Measurements from ENCODE around the gene SLC2A5. TPM values are rescaled to one million over a fixed set of nuclear protein-coding genes. Genes with fewer than 3 reads are reported as not detected.

SLC2A5 gene
- total RNA-seq, 1 experiment from 2014 or later: not detected

DNA sequence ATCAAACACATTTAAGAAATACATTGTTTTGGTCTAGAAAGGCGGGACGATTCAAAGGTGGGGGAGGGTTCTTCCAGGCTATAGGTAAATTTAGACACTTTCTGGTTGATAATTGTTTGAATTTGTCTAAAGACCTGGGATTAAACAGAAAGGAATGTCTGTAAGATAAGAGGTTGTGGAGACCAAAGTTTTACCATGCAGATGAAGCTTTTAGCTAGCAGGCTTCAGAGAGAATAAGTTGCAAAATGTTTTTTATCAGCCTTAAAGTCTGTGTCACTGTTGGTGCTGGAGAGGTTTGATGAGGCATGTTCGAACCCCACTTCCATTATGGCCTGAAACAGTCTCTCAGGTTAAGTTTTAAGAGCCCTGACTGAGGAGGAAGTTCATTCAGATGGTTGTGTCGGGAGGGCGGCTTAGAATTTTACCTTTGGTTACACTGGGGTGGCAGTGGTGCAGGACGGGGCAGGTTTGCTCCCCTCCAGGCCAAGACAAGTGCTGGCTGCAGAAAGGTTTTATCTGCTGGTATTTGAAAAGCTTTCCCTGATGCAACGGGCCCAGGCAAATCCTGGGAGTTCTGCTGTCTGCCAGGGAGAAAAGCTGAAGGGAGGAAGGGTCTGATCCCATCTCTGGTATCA is 16.0 kb upstream of the SLC2A5 start:
- no peak overlapping the region for H3K4me3 ChIP-seq (ENCODE audit: low read depth, low read length, poor library complexity, severe bottlenecking)
- ChIA-PET POLR2A (ENCODE audit: low non-redundant PET) (no interaction called here), CTCF (no interaction called here)
- no peak overlapping the region for H3K27ac ChIP-seq (ENCODE audit: low read depth, low read length, poor library complexity, severe bottlenecking)
- H3K9me3 ChIP-seq (ENCODE audit: low read depth, low read length, poor library complexity, severe bottlenecking): no peaks in the 10 kb centered on the region
- DNase-seq (ENCODE audit: low spot score): no peak
- H3K36me3 ChIP-seq (ENCODE audit: insufficient read depth, low read length, poor library complexity, severe bottlenecking): no peaks in the 10 kb centered on the region
- no TSS peak for BruUV-seq (replicated peaks)
- peaks cover 25% of the 10 kb centered on the region for H3K27me3 ChIP-seq (replicated peaks; ENCODE audit: insufficient read depth, low read depth, low read length, poor library complexity)
- TF ChIP-seq EZH2 (IDR thresholded peaks at IDR 0.05; ENCODE audit: borderline replicate concordance, low read depth, low read length, poor library complexity, severe bottlenecking): no peak
- intact Hi-C loops (cut with micrococcal nuclease; ENCODE audit: unreplicated experiment): no loop called here
- no peaks in the 10 kb centered on the region for H3K4me1 ChIP-seq (ENCODE audit: insufficient read depth, low read length, poor library complexity, severe bottlenecking)

DNA sequence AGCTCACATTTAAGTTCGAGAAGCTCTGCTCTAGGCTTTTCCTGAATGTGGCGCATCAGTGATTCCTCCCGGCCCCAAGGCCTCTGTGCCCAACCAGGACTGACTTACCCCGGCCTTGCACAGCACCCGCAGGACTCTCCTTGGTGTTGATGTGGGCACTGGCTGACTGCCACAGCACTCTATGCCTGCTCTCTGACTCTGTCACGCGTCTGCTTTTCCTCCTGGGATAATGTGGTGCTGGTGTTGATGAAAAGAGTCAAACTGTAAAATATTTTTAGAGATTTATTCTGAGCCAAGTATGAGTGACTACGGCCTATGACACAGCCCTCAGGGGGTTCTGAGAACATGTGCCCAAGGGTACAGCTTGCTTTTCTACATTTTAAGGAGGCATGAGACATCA is 15.5 kb upstream of the SLC2A5 start:
- Histone ChIP-seq H3K4me1 (ENCODE audit: insufficient read depth, low read length, poor library complexity, severe bottlenecking) (no peaks in the 10 kb centered on the region), H3K27me3 (replicated peaks; ENCODE audit: insufficient read depth, low read depth, low read length, poor library complexity) (peaks cover 24% of the 10 kb centered on the region), H3K9me3 (ENCODE audit: low read depth, low read length, poor library complexity, severe bottlenecking) (no peaks in the 10 kb centered on the region), H3K4me3 (ENCODE audit: low read depth, low read length, poor library complexity, severe bottlenecking) (no peak overlapping the region), H3K27ac (ENCODE audit: low read depth, low read length, poor library complexity, severe bottlenecking) (no peak overlapping the region), H3K36me3 (ENCODE audit: insufficient read depth, low read length, poor library complexity, severe bottlenecking) (no peaks in the 10 kb centered on the region)
- no peak for TF ChIP-seq EZH2 (IDR thresholded peaks at IDR 0.05; ENCODE audit: borderline replicate concordance, low read depth, low read length, poor library complexity, severe bottlenecking)
- TF ChIP-seq, protein P1, sequence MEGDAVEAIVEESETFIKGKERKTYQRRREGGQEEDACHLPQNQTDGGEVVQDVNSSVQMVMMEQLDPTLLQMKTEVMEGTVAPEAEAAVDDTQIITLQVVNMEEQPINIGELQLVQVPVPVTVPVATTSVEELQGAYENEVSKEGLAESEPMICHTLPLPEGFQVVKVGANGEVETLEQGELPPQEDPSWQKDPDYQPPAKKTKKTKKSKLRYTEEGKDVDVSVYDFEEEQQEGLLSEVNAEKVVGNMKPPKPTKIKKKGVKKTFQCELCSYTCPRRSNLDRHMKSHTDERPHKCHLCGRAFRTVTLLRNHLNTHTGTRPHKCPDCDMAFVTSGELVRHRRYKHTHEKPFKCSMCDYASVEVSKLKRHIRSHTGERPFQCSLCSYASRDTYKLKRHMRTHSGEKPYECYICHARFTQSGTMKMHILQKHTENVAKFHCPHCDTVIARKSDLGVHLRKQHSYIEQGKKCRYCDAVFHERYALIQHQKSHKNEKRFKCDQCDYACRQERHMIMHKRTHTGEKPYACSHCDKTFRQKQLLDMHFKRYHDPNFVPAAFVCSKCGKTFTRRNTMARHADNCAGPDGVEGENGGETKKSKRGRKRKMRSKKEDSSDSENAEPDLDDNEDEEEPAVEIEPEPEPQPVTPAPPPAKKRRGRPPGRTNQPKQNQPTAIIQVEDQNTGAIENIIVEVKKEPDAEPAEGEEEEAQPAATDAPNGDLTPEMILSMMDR (conservative IDR thresholded peaks at IDR 0.05; ENCODE audit: low read depth, low read length): no peak
- POLR2A ChIA-PET (ENCODE audit: low non-redundant PET): no interaction called here
- no TSS peak for BruUV-seq (replicated peaks)
- no peak for DNase-seq (ENCODE audit: low spot score)
- intact Hi-C loops (cut with micrococcal nuclease; ENCODE audit: unreplicated experiment): no loop called here
- CTCF ChIA-PET: no interaction called here

DNA sequence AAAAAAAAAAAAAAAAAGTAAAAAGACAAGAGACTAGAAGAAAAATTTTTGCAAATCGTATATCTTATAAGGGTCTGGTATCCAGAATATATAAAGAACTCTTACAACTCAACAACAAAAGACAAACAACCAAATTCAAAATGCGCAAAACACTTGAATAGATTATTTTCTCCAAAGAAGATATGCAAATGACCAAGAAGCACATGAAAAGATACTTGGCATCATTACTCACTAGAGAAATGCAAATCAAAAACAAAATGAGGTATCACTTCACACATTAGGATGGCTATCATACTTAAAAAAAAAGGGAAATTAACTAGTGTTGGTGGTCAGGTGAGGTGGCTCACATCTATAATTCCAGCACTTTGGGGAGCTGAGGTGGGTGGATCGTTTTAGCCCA is 12.0 kb upstream of the SLC2A5 start:
- ChIA-PET CTCF (interaction anchor here (0.6 kb wide), 1 partner anchor 29 kb away, joined by 3 read pairs; no protein-coding TSS in a partner anchor), POLR2A (ENCODE audit: low non-redundant PET) (no interaction called here)
- Histone ChIP-seq H3K4me3 (ENCODE audit: low read depth, low read length, poor library complexity, severe bottlenecking) (no peak overlapping the region), H3K9me3 (ENCODE audit: low read depth, low read length, poor library complexity, severe bottlenecking) (no peaks in the 10 kb centered on the region), H3K4me1 (ENCODE audit: insufficient read depth, low read length, poor library complexity, severe bottlenecking) (no peaks in the 10 kb centered on the region), H3K36me3 (ENCODE audit: insufficient read depth, low read length, poor library complexity, severe bottlenecking) (no peaks in the 10 kb centered on the region), H3K27me3 (replicated peaks; ENCODE audit: insufficient read depth, low read depth, low read length, poor library complexity) (no peaks in the 10 kb centered on the region), H3K27ac (ENCODE audit: low read depth, low read length, poor library complexity, severe bottlenecking) (no peak overlapping the region)
- no TSS peak for BruUV-seq (replicated peaks)
- intact Hi-C loops (cut with micrococcal nuclease; ENCODE audit: unreplicated experiment): no loop called here
- TF ChIP-seq EZH2 (IDR thresholded peaks at IDR 0.05; ENCODE audit: borderline replicate concordance, low read depth, low read length, poor library complexity, severe bottlenecking): no peak
- TF ChIP-seq, protein P1 (conservative IDR thresholded peaks at IDR 0.05; ENCODE audit: low read depth, low read length): no peak
- DNase-seq (ENCODE audit: low spot score): no peak

Data from A673 (cell line).